ENCODE measurements around the gene DCAF11. TPM values are rescaled to one million over a fixed set of nuclear protein-coding genes. Genes with fewer than 3 reads are reported as not detected.

Gene DCAF11
- total and polyA plus RNA-seq, 4 donors, result 26.4 to 153 (median 64.2) TPM

DNA sequence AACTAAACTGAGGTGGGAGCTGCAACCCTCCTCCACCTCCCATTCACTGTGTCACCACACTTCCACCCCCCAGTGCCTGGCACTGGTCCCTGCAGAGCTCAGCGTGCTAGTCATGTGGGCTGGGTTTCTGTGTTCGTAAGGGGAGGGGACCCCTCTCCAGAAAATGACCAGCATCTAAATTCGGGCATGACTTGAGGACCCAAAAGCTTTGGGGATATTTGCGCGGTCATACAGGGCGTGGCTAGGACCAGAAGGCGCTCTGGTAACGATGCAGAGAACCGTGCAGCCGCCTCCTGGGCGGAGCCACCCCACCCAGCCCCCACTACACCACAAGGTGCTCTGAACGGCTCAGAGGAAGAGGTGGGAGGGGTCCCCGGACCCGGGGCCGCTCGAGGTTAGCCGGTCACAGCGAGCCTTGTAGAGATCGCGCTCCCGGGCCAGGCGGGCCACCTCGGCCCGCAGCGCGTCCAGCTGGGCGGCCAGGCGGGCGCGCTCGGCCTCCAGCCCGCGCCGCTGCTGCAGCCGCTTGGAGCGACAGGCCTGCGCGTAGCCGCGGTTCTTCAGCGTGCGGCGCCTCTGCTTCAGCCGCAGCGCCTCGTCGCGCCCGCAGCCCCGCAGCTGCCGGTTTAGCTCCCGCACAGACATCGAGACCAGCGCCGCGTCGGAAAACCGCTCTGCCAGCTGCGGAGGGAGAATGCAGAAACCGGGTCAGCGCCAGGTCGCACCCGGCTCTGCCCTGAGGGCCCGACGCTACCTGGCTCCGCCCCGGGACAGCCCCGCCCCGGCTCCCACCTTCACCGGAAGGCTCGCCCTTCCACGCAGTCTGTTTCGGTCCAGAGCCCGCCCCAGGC lies 33.5 kb upstream of the DCAF11 start:
- peak overlapping the region in 1 of 2 donors; percentile 64 for H3K27ac ChIP-seq (ENCODE audit: low read depth in 1 of 2, low read length in 1 of 2)
- no peaks in the 10 kb centered on the region for H3K9me3 ChIP-seq (ENCODE audit: control insufficient read depth in 4 of 4, insufficient read depth in 3 of 4, low read length in 3 of 4)
- peaks cover 0 to 14% (median 12%) of the 10 kb centered on the region in 3 donors for H3K27me3 ChIP-seq (ENCODE audit: control insufficient read depth in 3 of 3, insufficient read depth in 3 of 3, low read length in 2 of 3)
- ATAC-seq (ENCODE audit: insufficient read depth, low FRiP score), result peak; percentile 88
- peak; percentile 42 to 56 (median 50) for DNase-seq
- H3K4me3 ChIP-seq, result peak overlapping the region; percentile 49
- no peaks in the 10 kb centered on the region for H3K36me3 ChIP-seq (ENCODE audit: control insufficient read depth in 4 of 4, insufficient read depth in 4 of 4, low read length in 4 of 4)
- peaks cover 0 to 9% (median 3%) of the 10 kb centered on the region in 5 donors for H3K4me1 ChIP-seq (ENCODE audit: control insufficient read depth in 5 of 5, insufficient read depth in 5 of 5, low read length in 5 of 5)
- no peak overlapping the region for H3K9ac ChIP-seq (ENCODE audit: insufficient read depth in 1 of 2, low read length in 2 of 2)
- TF ChIP-seq, protein P1, sequence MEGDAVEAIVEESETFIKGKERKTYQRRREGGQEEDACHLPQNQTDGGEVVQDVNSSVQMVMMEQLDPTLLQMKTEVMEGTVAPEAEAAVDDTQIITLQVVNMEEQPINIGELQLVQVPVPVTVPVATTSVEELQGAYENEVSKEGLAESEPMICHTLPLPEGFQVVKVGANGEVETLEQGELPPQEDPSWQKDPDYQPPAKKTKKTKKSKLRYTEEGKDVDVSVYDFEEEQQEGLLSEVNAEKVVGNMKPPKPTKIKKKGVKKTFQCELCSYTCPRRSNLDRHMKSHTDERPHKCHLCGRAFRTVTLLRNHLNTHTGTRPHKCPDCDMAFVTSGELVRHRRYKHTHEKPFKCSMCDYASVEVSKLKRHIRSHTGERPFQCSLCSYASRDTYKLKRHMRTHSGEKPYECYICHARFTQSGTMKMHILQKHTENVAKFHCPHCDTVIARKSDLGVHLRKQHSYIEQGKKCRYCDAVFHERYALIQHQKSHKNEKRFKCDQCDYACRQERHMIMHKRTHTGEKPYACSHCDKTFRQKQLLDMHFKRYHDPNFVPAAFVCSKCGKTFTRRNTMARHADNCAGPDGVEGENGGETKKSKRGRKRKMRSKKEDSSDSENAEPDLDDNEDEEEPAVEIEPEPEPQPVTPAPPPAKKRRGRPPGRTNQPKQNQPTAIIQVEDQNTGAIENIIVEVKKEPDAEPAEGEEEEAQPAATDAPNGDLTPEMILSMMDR (IDR thresholded peaks at IDR 0.05; ENCODE audit: control extremely low read depth, extremely low read depth), result no peak
- 0% methylated on average over 63 to 74 of the region's 74 CpGs for WGBS, 2 donors

DNA sequence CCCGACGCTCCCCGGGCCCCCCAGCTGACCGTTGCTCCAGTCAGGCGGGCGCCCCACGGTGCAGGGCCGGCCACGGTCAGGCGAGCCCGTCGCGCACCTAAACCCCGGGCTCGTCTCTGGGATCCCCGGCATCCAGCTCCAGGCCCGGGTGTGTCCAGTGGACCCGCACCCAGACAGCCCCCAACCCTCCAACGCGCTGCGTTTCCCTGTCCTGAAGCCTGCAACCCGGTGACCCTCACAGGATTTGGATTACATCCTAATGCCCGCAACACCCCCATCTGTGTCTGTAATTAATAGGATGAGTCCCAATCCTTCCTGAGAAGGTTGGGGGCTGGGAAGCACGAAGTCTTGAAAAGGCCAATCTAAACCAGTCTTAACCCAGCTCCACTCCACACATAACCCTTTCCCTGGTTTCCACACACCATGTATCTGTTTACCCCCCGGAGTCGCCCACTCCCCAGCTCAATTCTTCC lies 32.8 kb upstream of the DCAF11 start:
- DNase-seq, result no peak
- peaks cover 0 to 14% (median 12%) of the 10 kb centered on the region in 3 donors for H3K27me3 ChIP-seq (ENCODE audit: control insufficient read depth in 3 of 3, insufficient read depth in 3 of 3, low read length in 2 of 3)
- no peaks in the 10 kb centered on the region for H3K36me3 ChIP-seq (ENCODE audit: control insufficient read depth in 4 of 4, insufficient read depth in 4 of 4, low read length in 4 of 4)
- peak overlapping the region in 1 of 2 donors; percentile 64 for H3K27ac ChIP-seq (ENCODE audit: low read depth in 1 of 2, low read length in 1 of 2)
- 24 to 26% methylated on average over 26 of the region's 26 CpGs for WGBS, 2 donors
- no peak overlapping the region for H3K4me3 ChIP-seq
- peaks cover 0 to 9% (median 3%) of the 10 kb centered on the region in 5 donors for H3K4me1 ChIP-seq (ENCODE audit: control insufficient read depth in 5 of 5, insufficient read depth in 5 of 5, low read length in 5 of 5)
- ATAC-seq (ENCODE audit: insufficient read depth, low FRiP score), result no peak
- TF ChIP-seq, protein P1 (IDR thresholded peaks at IDR 0.05; ENCODE audit: control extremely low read depth, extremely low read depth), result no peak
- H3K9ac ChIP-seq (ENCODE audit: insufficient read depth in 1 of 2, low read length in 2 of 2), result no peak overlapping the region
- H3K9me3 ChIP-seq (ENCODE audit: control insufficient read depth in 4 of 4, insufficient read depth in 3 of 4, low read length in 3 of 4), result no peaks in the 10 kb centered on the region

DNA sequence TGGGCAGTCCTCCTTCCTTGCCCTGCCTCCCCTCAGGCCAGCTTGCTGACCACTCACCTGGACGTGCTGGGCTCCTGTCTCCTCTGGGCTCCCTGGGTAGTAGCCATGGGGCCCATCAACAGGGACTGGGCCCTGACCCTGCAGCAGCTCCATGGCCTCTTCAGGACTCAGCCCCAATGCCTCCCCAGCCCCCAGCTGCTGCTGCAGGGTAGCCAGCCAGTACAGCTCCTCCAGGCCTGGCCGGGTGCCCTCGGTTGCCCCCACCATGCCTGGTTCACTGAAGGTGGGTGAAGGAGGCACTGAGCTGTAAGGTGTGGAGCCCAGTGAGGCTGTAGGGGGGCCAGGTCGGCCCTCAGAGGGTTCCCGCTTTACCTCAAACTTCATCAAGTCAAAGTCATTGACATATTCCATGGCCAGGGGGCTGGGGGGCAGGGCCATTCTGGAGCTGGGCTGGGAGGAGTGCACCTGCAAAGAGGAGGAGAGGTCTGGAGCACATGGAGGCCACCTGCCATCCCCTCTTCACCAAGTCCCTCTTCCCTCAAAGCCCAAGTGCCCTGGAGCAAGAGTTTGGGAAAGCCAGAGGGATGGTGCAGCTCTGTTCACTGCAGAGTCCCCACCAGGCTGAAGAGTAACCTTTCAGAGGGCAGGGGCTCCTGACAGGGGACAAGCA lies 32.0 kb upstream of the DCAF11 start:
- H3K27ac ChIP-seq (ENCODE audit: low read depth in 1 of 2, low read length in 1 of 2), result no peak overlapping the region
- no peak overlapping the region for H3K9ac ChIP-seq (ENCODE audit: insufficient read depth in 1 of 2, low read length in 2 of 2)
- no peaks in the 10 kb centered on the region for H3K9me3 ChIP-seq (ENCODE audit: control insufficient read depth in 4 of 4, insufficient read depth in 3 of 4, low read length in 3 of 4)
- peaks cover 0 to 9% (median 3%) of the 10 kb centered on the region in 5 donors for H3K4me1 ChIP-seq (ENCODE audit: control insufficient read depth in 5 of 5, insufficient read depth in 5 of 5, low read length in 5 of 5)
- ATAC-seq (ENCODE audit: insufficient read depth, low FRiP score), result no peak
- 96 to 99% methylated on average over 5 of the region's 5 CpGs for WGBS, 2 donors
- peaks cover 0 to 14% (median 12%) of the 10 kb centered on the region in 3 donors for H3K27me3 ChIP-seq (ENCODE audit: control insufficient read depth in 3 of 3, insufficient read depth in 3 of 3, low read length in 2 of 3)
- no peak for DNase-seq
- TF ChIP-seq, protein P1 (IDR thresholded peaks at IDR 0.05; ENCODE audit: control extremely low read depth, extremely low read depth), result no peak
- no peak overlapping the region for H3K4me3 ChIP-seq
- H3K36me3 ChIP-seq (ENCODE audit: control insufficient read depth in 4 of 4, insufficient read depth in 4 of 4, low read length in 4 of 4), result no peaks in the 10 kb centered on the region
